D721Med (cell line): ENCODE results near the gene FREY1.

Experiments
- DNase-seq: peaks from one replicate; pipeline ENCODE4 v3.0.0; 2011; ENCODE audit warnings: low spot score; ENCODE audit not compliant: insufficient read length
- FAIRE-seq: peaks from 2 replicates; lab custom pipeline; 2011; peaks lifted over from hg19 to GRCh38; lab: Jason Lieb, UNC
- TF ChIP-seq, protein P1 (sequence below): IDR thresholded peaks from 2 replicates; pipeline ENCODE4 v1.5.1; 2012; ENCODE audit warnings: mild to moderate bottlenecking, control low read depth; ENCODE audit not compliant: insufficient read depth; ENCODE audit errors: missing control alignments

FREY1 gene

DNA sequence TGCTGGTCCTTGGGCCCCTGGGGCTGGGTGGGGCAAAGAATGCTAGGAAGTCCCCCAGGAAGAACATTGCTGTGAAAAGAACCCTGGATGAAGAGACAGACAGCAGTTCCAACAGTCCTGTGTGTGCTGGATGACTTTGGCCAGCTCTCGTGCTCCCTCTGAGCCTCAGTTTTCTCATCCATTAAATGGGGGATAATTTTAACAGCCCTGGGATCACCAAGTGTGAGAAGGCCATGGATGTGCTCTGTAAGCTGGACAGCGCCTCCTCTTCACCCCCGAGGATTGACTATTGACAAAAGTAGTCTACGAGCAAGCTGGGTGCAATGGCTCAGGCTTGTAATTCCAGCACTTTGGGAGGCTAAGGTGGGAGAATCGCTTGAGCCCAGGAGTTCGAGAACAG is 17.9 kb upstream of the FREY1 start:
- no peak for FAIRE-seq
- TF ChIP-seq, protein P1, sequence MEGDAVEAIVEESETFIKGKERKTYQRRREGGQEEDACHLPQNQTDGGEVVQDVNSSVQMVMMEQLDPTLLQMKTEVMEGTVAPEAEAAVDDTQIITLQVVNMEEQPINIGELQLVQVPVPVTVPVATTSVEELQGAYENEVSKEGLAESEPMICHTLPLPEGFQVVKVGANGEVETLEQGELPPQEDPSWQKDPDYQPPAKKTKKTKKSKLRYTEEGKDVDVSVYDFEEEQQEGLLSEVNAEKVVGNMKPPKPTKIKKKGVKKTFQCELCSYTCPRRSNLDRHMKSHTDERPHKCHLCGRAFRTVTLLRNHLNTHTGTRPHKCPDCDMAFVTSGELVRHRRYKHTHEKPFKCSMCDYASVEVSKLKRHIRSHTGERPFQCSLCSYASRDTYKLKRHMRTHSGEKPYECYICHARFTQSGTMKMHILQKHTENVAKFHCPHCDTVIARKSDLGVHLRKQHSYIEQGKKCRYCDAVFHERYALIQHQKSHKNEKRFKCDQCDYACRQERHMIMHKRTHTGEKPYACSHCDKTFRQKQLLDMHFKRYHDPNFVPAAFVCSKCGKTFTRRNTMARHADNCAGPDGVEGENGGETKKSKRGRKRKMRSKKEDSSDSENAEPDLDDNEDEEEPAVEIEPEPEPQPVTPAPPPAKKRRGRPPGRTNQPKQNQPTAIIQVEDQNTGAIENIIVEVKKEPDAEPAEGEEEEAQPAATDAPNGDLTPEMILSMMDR: no peak
- peak; percentile 7 for DNase-seq

DNA sequence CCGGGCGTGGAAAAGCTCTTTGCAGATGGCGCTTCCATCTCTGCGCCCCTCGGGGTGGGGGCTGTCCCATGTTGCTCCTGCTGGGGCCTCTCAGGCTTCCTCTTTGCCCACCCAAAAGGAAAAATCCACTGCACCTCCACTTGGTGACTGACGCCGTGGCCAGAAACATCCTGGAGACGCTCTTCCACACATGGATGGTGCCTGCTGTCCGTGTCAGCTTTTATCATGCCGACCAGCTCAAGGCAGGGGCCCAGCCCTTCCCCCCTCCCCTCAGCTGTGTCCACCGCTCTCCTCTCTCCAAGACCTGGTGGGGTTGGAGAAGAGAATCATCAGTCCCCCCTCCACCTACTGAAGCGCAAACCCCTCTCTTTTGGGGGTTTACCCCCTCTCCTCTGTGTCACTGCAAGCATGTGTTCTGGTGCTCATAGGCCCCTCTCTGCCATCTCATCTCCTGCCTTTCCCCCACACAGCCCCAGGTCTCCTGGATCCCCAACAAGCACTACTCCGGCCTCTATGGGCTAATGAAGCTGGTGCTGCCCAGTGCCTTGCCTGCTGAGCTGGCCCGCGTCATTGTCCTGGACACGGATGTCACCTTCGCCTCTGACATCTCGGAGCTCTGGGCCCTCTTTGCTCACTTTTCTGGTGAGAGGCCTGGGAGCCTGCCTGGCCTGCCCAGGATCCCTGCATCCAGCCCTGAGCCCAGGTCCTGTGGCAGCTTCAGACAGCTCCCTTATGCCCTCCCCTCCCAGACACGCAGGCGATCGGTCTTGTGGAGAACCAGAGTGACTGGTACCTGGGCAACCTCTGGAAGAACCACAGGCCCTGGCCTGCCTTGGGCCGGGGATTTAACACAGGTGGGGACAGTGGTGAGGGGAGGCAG is 17.2 kb upstream of the FREY1 start:
- FAIRE-seq (no peak), DNase-seq (peak; percentile 19)
- TF ChIP-seq, protein P1: no peak

DNA sequence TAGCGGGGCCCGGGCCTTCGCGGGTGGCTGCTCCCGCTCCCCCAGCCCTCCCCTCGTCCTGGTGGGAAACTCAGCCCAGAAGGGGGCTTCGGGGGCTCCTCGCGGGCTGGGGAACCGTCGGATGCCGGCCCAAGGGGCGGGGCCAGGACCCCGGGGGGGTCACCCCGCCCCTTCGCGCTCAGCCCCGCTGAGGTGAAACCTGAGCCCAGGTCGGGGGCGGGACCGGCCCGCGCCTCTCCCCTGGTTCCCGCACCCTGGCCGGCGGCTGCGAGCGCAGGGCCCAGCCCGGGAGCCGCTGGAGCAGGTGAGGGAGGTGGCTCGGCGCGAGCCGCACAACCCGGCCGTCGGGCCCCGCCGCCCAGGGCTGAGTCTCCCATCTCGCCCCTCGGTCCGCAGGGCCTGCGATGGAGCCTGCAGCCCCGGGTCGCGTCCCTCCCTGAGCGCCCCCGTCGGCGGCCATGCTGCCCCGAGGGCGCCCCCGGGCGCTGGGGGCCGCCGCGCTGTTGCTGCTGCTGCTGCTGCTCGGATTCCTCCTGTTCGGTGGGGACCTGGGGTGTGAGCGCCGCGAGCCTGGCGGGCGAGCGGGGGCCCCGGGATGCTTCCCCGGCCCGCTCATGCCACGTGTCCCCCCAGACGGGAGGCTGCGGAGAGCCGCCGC is 15.5 kb upstream of the FREY1 start, which contains the start of gene LARGE2:
LARGE2 (plus strand) TSS at position 232 of the 658 bp plus-strand sequence; CDS start at position 459, 227 bp downstream.
- TF ChIP-seq, protein P1: no peak
- FAIRE-seq: no peak
- peak; percentile 66 for DNase-seq

DNA sequence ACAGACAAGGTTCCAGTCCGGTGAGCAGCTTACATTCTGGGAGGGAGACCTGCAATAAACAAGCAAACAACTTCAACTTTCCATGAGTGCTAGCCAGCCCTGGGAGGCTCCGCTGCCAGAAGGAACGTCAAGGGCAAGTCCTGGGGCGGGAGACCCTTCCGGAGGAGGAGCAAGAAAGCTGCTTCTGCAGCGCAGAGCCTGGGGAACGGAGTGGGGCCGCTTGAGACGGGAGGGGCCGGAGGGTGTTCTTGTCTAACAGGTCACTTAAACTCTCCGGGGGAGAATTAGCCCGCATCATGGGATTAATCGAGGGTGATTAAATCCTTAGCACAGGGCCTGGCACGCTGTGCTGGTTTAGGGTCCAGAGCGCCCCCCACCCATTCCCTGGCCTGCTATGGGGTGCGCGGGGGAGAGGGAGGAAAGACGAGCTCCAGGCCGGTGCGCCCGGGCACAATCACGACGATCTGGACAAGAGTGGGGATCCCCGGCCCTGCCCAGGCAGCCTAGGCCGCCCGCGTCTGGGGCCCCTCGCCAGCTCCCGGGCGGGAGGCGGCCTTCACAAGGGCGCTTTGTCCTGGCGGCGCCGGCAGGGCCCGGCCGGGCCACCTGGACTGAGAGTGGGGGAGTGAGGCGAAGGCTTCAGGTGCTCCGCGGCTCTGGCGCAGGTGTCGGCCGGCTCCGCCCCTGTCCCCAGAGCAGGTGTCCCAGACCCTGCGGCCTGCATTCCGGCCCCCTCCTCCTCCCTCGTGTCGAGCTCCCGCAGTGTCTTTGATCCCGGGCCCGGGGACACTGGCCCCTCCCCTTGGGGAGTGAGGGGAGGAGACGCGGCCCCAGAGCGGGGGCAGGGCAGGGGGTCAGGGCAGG is 14.7 kb upstream of the FREY1 start:
- no peak for FAIRE-seq
- TF ChIP-seq, protein P1: no peak
- peak; percentile 76 for DNase-seq

DNA sequence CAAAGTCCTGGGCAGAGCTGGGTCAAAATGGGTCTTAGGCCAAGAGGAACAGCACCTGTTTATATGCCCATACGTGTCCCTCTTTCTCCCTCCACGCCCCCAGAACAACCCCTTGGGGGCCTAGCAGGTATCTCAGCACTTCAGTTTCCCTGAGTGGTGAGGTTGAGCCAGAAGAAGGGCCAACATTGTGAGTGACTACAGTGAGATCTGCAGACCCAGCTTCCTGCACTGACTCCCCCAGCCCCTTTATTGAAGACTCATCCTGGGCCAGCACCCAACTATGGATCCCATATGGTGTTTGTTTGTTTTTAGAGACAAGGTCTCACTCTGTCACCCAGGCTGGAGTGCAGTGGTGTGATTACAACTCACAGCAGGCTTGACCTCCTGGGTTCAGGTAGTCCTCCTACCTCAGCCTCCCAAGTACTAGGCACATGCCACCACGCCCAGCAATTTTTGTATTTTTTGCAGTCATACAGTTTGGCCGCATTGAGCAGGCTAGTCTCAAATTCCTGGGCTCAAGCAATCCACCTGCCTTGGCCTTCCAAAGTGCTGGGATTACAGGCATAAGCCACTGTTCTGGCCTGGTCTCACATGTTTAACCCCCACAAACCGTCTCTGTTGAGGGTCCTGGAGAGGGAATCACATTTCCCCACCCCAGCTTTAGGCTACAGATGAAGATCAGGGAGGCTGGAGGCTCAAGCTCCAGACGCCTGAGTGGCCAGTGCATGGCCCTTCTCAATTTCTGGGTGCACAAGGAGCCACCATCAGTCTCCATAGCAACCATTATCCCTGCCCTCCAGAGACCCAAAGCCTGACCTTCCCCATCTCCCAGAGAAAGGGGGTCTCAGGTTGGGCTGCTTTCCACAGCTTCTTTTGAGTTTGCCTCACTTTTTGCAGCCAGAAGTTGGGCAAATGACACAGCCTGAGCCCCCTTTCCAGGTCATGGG is 13.7 kb upstream of the FREY1 start:
- TF ChIP-seq, protein P1: no peak
- DNase-seq: no peak
- no peak for FAIRE-seq
